MM.1S (cell line): Measurements from ENCODE around the gene UNK.

Experiments
- EZH2 ChIP-seq: fragments of 300-600 bp; sonication (generic); optimal IDR thresholded peaks from 2 replicates; pipeline ENCODE3; 2017; ENCODE audit warnings: low read depth, mild to moderate bottlenecking, antibody characterized with exemption, low read length, mixed read lengths
- EZH2phosphoT487 ChIP-seq: fragments of 300-600 bp; sonication (generic); IDR thresholded peaks from 2 replicates; pipeline ENCODE4 v1.6.1; 2018; ENCODE audit warnings: antibody characterized with exemption, low read length
- TF ChIP-seq, protein P1 (sequence below): fragments of 300-600 bp; sonication (generic); IDR thresholded peaks from 2 replicates; pipeline ENCODE4 v1.5.1; 2016; ENCODE audit warnings: antibody characterized with exemption, low read length, mixed read lengths

DNA sequence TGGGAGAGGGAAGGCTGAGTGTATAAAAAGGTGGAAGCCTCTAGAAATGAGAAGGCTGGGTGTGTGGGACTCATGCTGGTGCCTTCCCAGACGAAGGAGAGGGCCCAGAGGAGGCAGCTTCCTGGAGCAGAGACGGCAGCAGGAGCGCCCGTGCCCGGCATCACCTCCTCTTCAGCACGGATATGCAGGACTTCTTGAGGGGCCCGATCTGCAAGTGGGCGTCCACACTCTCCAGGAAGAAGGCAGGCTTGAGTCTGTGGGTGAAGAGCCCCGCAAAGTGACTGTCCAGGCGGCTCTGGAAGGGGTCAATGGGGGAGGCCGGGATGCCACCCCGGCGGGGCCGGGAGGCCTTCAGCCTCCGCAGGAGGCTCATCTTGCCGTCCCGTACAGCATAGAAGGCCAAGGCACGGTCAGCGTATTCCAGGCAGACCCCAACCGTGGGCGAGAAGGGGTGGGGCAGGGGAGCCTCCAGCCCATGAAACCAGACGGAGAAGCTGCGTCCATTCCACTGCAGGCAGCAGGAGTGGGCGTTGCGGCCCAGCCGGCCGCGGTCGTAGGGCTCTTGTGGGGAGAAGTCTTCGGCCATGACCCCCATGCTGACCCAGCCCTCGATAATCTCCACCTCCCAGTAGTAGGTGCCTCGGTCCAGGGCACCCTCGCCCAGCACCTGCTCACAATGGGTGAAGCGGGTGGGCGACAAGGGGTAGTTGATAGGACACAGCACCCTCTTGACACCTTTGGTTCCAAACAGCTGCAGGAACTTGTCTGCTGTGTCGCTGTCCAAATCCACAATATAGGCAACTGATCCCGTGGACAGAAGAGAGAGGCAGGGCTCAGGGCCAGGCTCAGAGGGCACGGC, 89.9 kb downstream of the UNK start:
- TF ChIP-seq, protein P1, sequence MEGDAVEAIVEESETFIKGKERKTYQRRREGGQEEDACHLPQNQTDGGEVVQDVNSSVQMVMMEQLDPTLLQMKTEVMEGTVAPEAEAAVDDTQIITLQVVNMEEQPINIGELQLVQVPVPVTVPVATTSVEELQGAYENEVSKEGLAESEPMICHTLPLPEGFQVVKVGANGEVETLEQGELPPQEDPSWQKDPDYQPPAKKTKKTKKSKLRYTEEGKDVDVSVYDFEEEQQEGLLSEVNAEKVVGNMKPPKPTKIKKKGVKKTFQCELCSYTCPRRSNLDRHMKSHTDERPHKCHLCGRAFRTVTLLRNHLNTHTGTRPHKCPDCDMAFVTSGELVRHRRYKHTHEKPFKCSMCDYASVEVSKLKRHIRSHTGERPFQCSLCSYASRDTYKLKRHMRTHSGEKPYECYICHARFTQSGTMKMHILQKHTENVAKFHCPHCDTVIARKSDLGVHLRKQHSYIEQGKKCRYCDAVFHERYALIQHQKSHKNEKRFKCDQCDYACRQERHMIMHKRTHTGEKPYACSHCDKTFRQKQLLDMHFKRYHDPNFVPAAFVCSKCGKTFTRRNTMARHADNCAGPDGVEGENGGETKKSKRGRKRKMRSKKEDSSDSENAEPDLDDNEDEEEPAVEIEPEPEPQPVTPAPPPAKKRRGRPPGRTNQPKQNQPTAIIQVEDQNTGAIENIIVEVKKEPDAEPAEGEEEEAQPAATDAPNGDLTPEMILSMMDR: no peak
- TF ChIP-seq EZH2: no peak
- TF ChIP-seq EZH2phosphoT487: no peak
